ENCODE measurements around the gene FARSB.

Gene FARSB

GRCh38 chr2:222663479-222663878, 7.6 kb upstream of the FARSB start:
- DNase-seq (ENCODE audit: low spot score): no peak

DNA sequence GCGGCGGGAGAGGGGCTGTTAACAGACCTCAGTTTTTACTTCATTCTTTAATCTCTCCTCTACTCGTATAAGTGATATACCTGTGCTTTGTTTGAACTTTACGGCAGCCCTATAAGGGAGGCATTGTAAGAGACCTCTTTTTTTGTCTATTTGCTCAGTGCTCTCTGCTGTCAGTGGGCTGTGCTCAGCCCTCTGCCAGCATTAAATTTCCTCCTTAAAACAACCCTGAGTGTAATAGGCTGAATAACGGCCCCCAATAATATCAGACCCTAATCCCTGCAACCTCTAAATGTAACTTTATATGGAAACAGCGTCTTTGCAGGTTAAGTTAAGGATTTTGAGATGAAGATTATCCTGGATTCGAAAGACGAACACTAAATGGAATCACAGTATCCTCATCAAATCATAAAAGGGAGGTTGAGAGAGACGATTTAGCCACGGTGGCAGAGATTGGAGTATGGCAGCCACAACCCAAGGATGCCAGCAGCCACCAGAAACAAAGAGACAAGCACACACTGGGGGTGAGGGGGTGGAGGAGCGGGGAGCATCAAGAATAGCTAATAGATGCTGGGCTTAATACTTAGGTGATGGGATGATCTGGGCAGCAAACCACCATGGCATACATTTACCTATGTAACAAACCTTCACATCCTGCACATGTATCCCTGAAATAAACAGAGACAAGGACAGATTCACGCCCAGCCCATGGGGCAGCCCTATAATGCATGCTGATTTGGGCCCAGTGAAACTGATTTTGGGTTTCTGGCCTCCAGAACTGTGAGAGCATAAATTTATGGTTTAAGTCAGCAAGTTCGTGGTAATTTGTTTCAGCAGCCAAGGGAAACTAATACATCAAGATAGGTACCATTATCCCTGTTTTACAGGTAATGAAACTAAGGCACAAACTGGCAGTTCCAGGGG, 894 bp upstream of the FARSB start:
- peak; percentile 15 for DNase-seq (ENCODE audit: low spot score)

GRCh38 chr2:222653280-222653679, 2.6 kb downstream of the FARSB start:
- no peak for DNase-seq (ENCODE audit: low spot score)

- no peak for DNase-seq (ENCODE audit: low spot score)
Measured at GRCh38 chr2:222652491-222653255, 3.2 kb downstream of the FARSB start.

DNA sequence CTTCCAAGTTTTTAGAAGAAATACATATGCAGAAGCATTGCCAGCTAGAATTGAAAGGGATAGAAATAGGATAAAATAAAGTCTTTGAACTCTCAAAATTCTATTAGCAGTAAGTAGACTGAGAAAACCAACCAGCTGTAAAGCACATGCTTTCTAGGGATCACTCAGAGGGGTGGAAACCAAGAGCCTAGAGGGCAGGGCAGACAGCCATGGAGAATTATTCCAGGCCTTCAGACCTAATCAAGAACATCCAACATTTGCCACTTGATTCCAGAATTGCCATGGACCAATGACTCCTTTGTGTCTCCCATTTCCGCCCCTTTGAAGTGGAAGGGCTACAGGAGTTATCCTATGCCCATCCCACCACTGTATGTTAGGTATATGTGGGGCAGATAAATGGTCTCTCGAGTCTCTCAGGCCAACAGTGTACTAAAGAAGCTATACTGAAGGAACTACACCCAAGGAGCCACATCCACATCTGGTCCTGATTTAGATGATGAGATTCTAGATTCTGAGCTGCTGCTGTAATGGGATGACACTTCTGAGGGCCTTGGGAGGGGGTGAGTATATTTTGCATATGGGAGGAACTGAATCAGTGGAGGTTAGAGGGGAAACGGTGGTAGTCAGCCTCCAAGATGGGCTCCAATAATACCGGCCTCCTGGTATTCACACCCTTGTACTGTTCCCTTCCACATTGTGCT, 4.0 kb downstream of the FARSB start:
- DNase-seq (ENCODE audit: low spot score): peak; percentile 46

GRCh38 chr2:222649801-222650200, 6.1 kb downstream of the FARSB start:
- DNase-seq (ENCODE audit: low spot score): no peak

DNA sequence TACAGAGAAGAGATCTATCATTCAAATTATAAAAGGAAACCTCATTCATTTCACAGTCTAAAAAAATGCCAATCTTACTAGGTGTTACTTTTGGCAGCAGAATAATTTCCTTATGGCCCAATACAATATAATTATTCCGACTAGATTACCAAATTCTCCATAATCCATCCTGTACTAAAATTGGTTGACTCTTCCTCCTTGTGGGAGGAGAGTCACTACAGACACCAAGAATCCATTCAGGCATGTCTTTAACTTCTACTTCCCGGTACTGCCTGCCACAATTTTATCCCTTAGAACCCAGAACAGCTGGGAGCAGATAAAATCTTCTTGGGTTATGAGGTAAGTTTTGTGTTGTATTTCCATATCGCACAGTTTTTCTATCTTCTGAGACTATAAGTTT, 9.9 kb downstream of the FARSB start:
- no peak for DNase-seq (ENCODE audit: low spot score)

GRCh38 chr2:222643134-222643533, 12.8 kb downstream of the FARSB start:
- no peak for DNase-seq (ENCODE audit: low spot score)

- no peak for DNase-seq (ENCODE audit: low spot score)
Measured at GRCh38 chr2:222641336-222641735, 14.6 kb downstream of the FARSB start.

DNA sequence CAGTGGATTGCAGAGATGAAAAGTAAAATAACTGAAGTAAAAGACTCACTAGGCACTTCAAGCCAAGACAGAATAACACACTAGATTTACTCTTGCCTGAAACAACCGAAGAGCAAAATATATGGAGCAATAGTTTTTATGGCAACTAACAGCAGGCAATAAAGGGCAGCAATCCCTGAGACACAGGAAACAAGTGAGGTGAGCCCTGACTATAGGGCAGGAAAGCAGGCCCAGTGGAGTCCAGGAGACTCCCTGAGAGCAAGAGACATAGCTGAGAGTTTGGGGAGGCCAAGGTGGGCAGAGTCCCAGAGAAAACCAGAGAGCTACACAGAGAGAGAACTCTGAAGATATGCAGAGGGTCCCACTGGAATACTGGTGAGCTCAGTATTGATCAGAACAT, 18.8 kb downstream of the FARSB start:
- no peak for DNase-seq (ENCODE audit: low spot score)

DNA sequence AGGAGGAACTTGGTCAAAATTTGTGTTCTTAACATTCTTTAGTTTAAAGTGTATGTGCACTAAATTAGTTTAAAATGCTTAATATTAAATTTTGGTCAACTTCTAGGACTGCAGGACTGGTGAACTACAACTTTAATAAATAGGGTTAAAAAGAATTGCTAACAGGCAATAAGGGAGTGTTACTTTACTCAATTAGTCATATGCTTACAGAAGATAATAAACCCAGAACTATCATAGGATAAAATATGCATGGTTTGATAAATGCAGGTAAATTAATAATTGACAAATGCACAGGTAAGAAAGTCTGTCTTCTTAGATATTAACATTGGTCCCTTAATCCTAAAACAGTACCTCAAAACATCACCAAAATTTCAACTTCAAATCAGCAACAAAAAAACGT, 20.6 kb downstream of the FARSB start:
- no peak for DNase-seq (ENCODE audit: low spot score)

GRCh38 chr2:222627764-222628163, 28.1 kb downstream of the FARSB start:
- DNase-seq (ENCODE audit: low spot score): no peak

GRCh38 chr2:222623756-222624309, 32.1 kb downstream of the FARSB start:
- no peak for DNase-seq (ENCODE audit: low spot score)

GRCh38 chr2:222622910-222623309, 33.0 kb downstream of the FARSB start:
- no peak for DNase-seq (ENCODE audit: low spot score)

- DNase-seq (ENCODE audit: low spot score): no peak
Measured at GRCh38 chr2:222621893-222622292, 34.0 kb downstream of the FARSB start.

- no peak for DNase-seq (ENCODE audit: low spot score)
Measured at GRCh38 chr2:222615320-222615719, 40.6 kb downstream of the FARSB start.

GRCh38 chr2:222613715-222614331, 42.1 kb downstream of the FARSB start:
- peak; percentile 68 for DNase-seq (ENCODE audit: low spot score)

DNA sequence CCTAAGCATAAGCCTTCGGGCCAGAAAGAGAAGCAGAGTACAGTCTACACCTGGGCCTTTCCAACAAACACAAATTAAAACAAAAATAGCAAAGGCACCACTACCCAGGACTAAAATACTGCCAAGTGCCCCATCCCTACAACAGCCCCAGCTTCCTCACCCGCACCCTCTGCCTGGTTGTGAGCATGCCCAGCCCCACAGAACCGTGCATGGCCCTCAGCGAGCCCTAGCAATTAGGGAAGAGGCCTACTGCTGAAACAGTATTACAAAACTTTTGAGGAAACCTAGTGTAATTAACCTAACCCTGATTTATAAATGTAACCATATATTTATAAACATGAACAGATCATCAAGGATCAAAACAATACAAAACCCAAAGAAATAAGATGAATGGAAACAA, 44.2 kb downstream of the FARSB start:
- DNase-seq (ENCODE audit: low spot score): no peak

- DNase-seq (ENCODE audit: low spot score): no peak
Measured at GRCh38 chr2:222610746-222611145, 45.1 kb downstream of the FARSB start.

DNA sequence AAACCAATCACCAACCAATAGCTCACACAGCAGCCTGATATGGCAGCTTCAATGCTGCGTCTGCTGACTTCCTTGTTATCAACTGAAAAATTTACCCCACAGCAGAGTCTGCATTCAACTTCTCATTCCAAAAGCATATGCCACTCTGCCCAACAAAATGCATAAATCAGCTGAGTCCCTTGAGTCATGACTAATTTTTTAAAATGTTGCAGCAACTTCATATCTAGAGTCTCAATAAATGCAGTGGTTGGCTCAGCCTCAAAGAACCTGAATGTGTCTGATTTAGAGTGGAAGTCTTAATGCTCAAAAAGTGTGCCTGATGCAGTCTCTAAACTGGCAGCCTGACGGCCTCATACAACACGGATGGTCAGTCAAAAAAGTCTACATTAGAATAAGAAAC, 46.5 kb downstream of the FARSB start:
- DNase-seq (ENCODE audit: low spot score): peak; percentile 21

DNA sequence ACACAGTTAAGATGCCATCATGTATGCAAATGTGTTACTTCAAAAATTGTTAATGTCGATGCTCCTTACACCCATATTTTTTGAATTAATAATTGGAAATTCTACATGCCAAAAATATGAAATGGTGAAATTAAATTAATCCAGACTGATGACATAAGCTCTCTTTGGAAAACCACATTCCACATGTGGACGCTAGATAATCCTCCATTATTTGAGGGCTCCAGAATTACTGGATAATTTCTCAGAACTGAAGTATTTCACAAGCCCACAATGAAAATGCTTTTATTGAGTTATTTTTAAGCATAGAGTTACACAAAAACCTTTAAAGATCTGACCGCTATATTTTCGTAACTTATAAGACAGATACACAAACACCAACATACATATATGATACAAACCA, 47.8 kb downstream of the FARSB start:
- peak; percentile 40 for DNase-seq (ENCODE audit: low spot score)

- no peak for DNase-seq (ENCODE audit: low spot score)
Measured at GRCh38 chr2:222606306-222606705, 49.6 kb downstream of the FARSB start.
